ENCODE data around the gene CHRND.

- TF ChIP-seq CTCF (IDR thresholded peaks at IDR 0.05) (no peak), POLR2A (IDR thresholded peaks at IDR 0.05) (no peak)
Observed at GRCh38 chr2:232478571-232479340, 47.2 kb upstream of the CHRND start.
